Amygdala (tissue), 56 donors: ENCODE measurements around the gene ELFN2.
"Not testable (repeated sequence)": the region's sequence is repeated elsewhere in the genome, so short reads cannot be mapped to it uniquely, and the experiment has no call there.

Source experiments
- DNase-seq, 56 donors: peaks; one replicate each; lab custom pipeline; 2025; lab: John Stamatoyannopoulos, UW

The ELFN2 gene

GRCh38 chr22:37413546-37413945 lies 13.7 kb downstream of the ELFN2 start:
- DNase-seq, result no peak

- peak in 11 of 56 donors; percentile 15 to 53 (median 28) for DNase-seq
Measured at GRCh38 chr22:37412495-37413250, 14.6 kb downstream of the ELFN2 start.

GRCh38 chr22:37411655-37412054 lies 15.6 kb downstream of the ELFN2 start:
- no peak for DNase-seq

- no peak for DNase-seq
Measured at GRCh38 chr22:37410174-37411055, 16.9 kb downstream of the ELFN2 start.

GRCh38 chr22:37409459-37410050 lies 17.7 kb downstream of the ELFN2 start:
- DNase-seq, result no peak

GRCh38 chr22:37409031-37409430 lies 18.2 kb downstream of the ELFN2 start:
- no peak for DNase-seq

- no peak for DNase-seq
Measured at GRCh38 chr22:37407856-37408255, 19.4 kb downstream of the ELFN2 start.

GRCh38 chr22:37406441-37407235 lies 20.6 kb downstream of the ELFN2 start:
- no peak for DNase-seq

- DNase-seq, result no peak
Measured at GRCh38 chr22:37404091-37404490, 23.2 kb downstream of the ELFN2 start.

GRCh38 chr22:37403267-37403960 lies 23.9 kb downstream of the ELFN2 start:
- peak in 10 of 56 donors; percentile 16 to 38 (median 28) for DNase-seq

GRCh38 chr22:37402184-37402506 lies 25.1 kb downstream of the ELFN2 start:
- DNase-seq, result no peak

- DNase-seq, result peak in 6 of 56 donors; percentile 11 to 52 (median 36)
Measured at GRCh38 chr22:37401401-37402183, 25.7 kb downstream of the ELFN2 start.

GRCh38 chr22:37400719-37401118 lies 26.6 kb downstream of the ELFN2 start:
- DNase-seq, result no peak

- not testable (repeated sequence) for DNase-seq
Measured at GRCh38 chr22:37399457-37399856, 27.8 kb downstream of the ELFN2 start.

- no peak for DNase-seq
Measured at GRCh38 chr22:37397226-37397625, 30.1 kb downstream of the ELFN2 start.

- no peak for DNase-seq
Measured at GRCh38 chr22:37396488-37397084, 30.7 kb downstream of the ELFN2 start.

GRCh38 chr22:37394341-37394740 lies 32.9 kb downstream of the ELFN2 start:
- DNase-seq, result no peak

- DNase-seq, result no peak
Measured at GRCh38 chr22:37393746-37394145, 33.5 kb downstream of the ELFN2 start.
